ENCODE data around the gene KCNH2.
A peak's percentile ranks its signal among the peaks of the same experiment; 100 is the strongest.
"Not testable (repeated sequence)": the region's sequence is repeated elsewhere in the genome, so short reads cannot be mapped to it uniquely, and the experiment has no call there.

KCNH2 gene

DNA sequence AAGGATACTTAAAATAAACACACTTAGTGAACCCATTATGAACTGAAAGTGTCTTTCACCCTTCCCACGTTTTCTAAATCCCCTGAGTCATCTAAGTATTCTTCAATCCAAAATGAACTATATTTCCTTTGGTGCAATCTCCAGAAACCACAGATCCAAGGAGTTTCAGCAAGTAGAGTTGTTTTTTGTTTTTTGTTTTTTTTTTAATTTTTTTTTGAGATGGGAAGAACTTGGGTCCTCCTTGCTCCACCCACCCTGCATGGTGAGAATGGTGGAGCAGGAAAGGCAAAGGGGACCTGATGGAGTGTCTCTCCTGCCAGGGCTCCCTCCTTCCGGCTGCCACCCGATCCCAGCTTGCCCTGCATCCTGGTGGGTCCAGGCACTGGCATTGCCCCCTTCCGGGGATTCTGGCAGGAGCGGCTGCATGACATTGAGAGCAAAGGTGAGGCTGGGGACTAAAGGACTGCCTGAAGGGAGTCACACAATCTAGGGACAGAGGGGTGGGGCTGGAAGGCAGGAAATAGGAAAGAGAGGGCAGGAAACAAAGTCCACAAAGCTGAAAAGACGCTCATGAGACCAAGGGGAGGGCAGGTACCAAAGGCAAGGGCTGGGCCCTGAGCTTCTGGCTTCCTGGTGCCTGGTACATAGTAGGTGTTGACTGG, 34.0 kb upstream of the KCNH2 start:
- H3K27me3 ChIP-seq (ENCODE audit: control insufficient read depth in 1 of 2, insufficient read depth in 2 of 2, low read length in 2 of 2) = no peaks in the 10 kb centered on the region
- no peak overlapping the region for H3K27ac ChIP-seq (ENCODE audit: low read depth, low read length)

DNA sequence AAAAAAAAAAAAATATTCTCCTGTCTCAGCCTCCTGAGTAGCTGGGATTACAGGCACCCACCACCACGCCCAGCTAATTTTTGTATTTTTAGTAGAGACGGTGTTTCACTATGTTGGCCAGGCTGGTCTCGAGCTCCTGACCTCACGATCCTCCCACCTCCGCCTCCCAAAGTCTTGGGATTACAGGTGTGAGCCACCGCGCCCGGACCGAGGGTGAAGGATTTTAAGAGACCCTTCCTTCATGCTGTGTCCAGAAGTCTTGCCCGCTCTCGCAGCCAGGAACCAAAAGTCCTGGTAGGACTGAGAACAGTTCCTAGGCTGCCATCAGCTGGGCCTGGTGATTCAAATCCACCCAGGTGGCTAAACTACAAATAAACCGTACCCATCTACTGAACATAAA, 33.5 kb upstream of the KCNH2 start:
- H3K9me3 ChIP-seq (ENCODE audit: control insufficient read depth in 1 of 2, low read length in 2 of 2); H3K9ac ChIP-seq (ENCODE audit: low read depth in 1 of 2, low read length in 2 of 2); H3K4me3 ChIP-seq (ENCODE audit: low read depth in 1 of 2, low read length in 2 of 2); H3K27ac ChIP-seq (ENCODE audit: low read depth, low read length); H3K27me3 ChIP-seq (ENCODE audit: control insufficient read depth in 1 of 2, insufficient read depth in 2 of 2, low read length in 2 of 2); H3K36me3 ChIP-seq (ENCODE audit: control insufficient read depth in 1 of 2, insufficient read depth in 2 of 2, low read length in 2 of 2): not testable (repeated sequence)
- peaks cover 25 to 31% of the 10 kb centered on the region in 2 donors for H3K4me1 ChIP-seq (ENCODE audit: control insufficient read depth in 1 of 2, insufficient read depth in 2 of 2, low read length in 2 of 2)

More for the DNA sequence above, 34.0 kb upstream of the KCNH2 start:
- Histone ChIP-seq H3K36me3 (ENCODE audit: control insufficient read depth in 1 of 2, insufficient read depth in 2 of 2, low read length in 2 of 2) (no peaks in the 10 kb centered on the region), H3K9me3 (ENCODE audit: control insufficient read depth in 1 of 2, low read length in 2 of 2) (no peaks in the 10 kb centered on the region), H3K4me1 (ENCODE audit: control insufficient read depth in 1 of 2, insufficient read depth in 2 of 2, low read length in 2 of 2) (peaks cover 25 to 27% of the 10 kb centered on the region in 2 donors), H3K4me3 (ENCODE audit: low read depth in 1 of 2, low read length in 2 of 2) (no peak overlapping the region), H3K9ac (ENCODE audit: low read depth in 1 of 2, low read length in 2 of 2) (no peak overlapping the region)

DNA sequence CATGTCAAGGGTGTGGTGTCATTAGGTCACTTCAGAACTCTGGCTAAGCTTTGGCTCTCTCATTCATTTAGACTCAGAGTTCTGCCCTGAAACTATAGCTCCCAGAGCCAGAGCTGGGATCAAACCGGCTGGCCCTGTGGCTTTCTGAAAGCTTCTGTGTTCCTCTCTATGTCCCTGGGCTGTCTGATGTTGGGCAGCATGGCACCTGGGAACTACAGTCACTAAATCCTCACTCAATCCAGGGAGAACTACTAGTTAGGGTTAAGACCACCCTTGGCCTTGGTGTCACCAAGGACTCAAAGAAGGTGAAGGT, 32.9 kb upstream of the KCNH2 start:
- no peak overlapping the region for H3K9ac ChIP-seq (ENCODE audit: low read depth in 1 of 2, low read length in 2 of 2)
- H3K4me3 ChIP-seq (ENCODE audit: low read depth in 1 of 2, low read length in 2 of 2) = no peak overlapping the region
- no peaks in the 10 kb centered on the region for H3K9me3 ChIP-seq (ENCODE audit: control insufficient read depth in 1 of 2, low read length in 2 of 2)
- no peaks in the 10 kb centered on the region for H3K27me3 ChIP-seq (ENCODE audit: control insufficient read depth in 1 of 2, insufficient read depth in 2 of 2, low read length in 2 of 2)
- H3K4me1 ChIP-seq (ENCODE audit: control insufficient read depth in 1 of 2, insufficient read depth in 2 of 2, low read length in 2 of 2) = peaks cover 25 to 31% of the 10 kb centered on the region in 2 donors
- no peak overlapping the region for H3K27ac ChIP-seq (ENCODE audit: low read depth, low read length)
- H3K36me3 ChIP-seq (ENCODE audit: control insufficient read depth in 1 of 2, insufficient read depth in 2 of 2, low read length in 2 of 2) = no peaks in the 10 kb centered on the region

DNA sequence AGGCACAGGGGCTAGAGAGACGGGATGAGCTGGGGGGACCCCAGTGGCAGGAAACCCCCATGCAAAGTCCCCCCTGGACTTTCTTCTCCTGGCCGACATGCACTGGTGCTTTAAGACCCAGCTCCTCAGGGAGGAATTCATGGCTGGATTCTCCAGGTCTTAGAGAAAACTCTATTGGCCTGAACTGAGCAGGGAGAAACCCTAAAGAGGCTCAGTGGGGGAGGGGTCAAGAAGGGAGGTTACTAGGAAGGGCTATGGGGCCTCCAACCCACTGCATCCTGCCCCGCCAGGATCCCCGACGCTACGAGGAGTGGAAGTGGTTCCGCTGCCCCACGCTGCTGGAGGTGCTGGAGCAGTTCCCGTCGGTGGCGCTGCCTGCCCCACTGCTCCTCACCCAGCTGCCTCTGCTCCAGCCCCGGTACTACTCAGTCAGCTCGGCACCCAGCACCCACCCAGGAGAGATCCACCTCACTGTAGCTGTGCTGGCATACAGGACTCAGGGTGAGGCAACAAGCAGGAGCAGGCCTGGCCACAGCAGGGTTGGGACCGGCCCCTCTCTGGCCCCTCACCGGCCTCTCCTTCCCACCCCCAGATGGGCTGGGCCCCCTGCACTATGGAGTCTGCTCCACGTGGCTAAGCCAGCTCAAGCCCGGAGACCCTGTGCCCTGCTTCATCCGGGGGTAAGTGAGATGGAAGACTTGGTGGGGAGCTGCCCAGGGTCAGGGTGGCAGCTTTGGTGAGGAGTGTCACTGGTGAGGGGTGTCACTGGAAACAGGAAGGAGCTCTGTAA, 32.4 kb upstream of the KCNH2 start:
- Histone ChIP-seq H3K27me3 (ENCODE audit: control insufficient read depth in 1 of 2, insufficient read depth in 2 of 2, low read length in 2 of 2) (no peaks in the 10 kb centered on the region), H3K9ac (ENCODE audit: low read depth in 1 of 2, low read length in 2 of 2) (no peak overlapping the region)

DNA sequence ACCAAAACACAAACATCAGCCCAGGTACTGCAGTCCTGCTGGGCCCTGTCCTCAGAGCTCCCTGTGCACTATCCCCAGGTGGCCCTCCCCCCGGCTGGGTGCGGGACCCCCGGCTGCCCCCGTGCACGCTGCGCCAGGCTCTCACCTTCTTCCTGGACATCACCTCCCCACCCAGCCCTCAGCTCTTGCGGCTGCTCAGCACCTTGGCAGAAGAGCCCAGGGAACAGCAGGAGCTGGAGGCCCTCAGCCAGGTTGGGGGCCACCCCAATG, 31.9 kb upstream of the KCNH2 start:
- no peak overlapping the region for H3K4me3 ChIP-seq (ENCODE audit: low read depth in 1 of 2, low read length in 2 of 2)
- no peak overlapping the region for H3K9ac ChIP-seq (ENCODE audit: low read depth in 1 of 2, low read length in 2 of 2)
- no peak overlapping the region for H3K27ac ChIP-seq (ENCODE audit: low read depth, low read length)
- H3K9me3 ChIP-seq (ENCODE audit: control insufficient read depth in 1 of 2, low read length in 2 of 2) = no peaks in the 10 kb centered on the region
- H3K4me1 ChIP-seq (ENCODE audit: control insufficient read depth in 1 of 2, insufficient read depth in 2 of 2, low read length in 2 of 2) = peaks cover 25 to 31% of the 10 kb centered on the region in 2 donors
- H3K36me3 ChIP-seq (ENCODE audit: control insufficient read depth in 1 of 2, insufficient read depth in 2 of 2, low read length in 2 of 2) = no peaks in the 10 kb centered on the region
- no peaks in the 10 kb centered on the region for H3K27me3 ChIP-seq (ENCODE audit: control insufficient read depth in 1 of 2, insufficient read depth in 2 of 2, low read length in 2 of 2)

More for the DNA sequence above, 32.4 kb upstream of the KCNH2 start:
- H3K36me3 ChIP-seq (ENCODE audit: control insufficient read depth in 1 of 2, insufficient read depth in 2 of 2, low read length in 2 of 2) = no peaks in the 10 kb centered on the region
- H3K4me3 ChIP-seq (ENCODE audit: low read depth in 1 of 2, low read length in 2 of 2) = no peak overlapping the region
- H3K27ac ChIP-seq (ENCODE audit: low read depth, low read length) = no peak overlapping the region
- no peaks in the 10 kb centered on the region for H3K9me3 ChIP-seq (ENCODE audit: control insufficient read depth in 1 of 2, low read length in 2 of 2)
- peaks cover 25 to 31% of the 10 kb centered on the region in 2 donors for H3K4me1 ChIP-seq (ENCODE audit: control insufficient read depth in 1 of 2, insufficient read depth in 2 of 2, low read length in 2 of 2)

DNA sequence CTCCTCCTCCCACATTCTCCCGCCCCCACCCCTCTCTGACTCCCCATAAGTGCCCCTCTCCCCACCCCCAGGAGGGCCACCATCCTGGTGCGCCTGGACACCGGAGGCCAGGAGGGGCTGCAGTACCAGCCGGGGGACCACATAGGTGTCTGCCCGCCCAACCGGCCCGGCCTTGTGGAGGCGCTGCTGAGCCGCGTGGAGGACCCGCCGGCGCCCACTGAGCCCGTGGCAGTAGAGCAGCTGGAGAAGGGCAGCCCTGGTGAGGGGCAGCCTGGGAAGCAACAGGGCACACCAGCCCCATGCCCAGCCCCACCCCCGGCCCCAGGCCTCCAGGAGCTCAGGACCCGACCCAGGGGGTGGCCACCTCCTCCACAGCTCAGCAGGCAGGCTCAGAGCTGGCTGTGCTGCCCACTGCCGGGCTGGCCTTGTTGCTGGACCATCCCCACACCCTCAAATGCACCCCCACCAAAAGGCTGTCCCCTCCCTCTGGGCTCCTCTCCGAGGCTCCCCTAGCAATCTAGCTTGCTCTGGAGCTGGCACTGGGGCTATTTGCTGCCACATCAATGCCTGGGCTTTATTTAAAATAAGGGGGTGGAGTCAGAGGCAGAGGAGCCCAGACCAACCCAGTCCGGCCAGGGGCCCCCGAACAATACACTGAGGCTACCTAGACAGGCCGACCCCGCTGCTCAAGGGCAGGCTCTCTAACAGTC, 31.4 kb upstream of the KCNH2 start:
- H3K36me3 ChIP-seq (ENCODE audit: control insufficient read depth in 1 of 2, insufficient read depth in 2 of 2, low read length in 2 of 2) = no peaks in the 10 kb centered on the region
- no peak overlapping the region for H3K4me3 ChIP-seq (ENCODE audit: low read depth in 1 of 2, low read length in 2 of 2)
- peaks cover 25 to 31% of the 10 kb centered on the region in 2 donors for H3K4me1 ChIP-seq (ENCODE audit: control insufficient read depth in 1 of 2, insufficient read depth in 2 of 2, low read length in 2 of 2)
- no peak overlapping the region for H3K9ac ChIP-seq (ENCODE audit: low read depth in 1 of 2, low read length in 2 of 2)
- no peaks in the 10 kb centered on the region for H3K27me3 ChIP-seq (ENCODE audit: control insufficient read depth in 1 of 2, insufficient read depth in 2 of 2, low read length in 2 of 2)
- H3K27ac ChIP-seq (ENCODE audit: low read depth, low read length) = no peak overlapping the region
- no peaks in the 10 kb centered on the region for H3K9me3 ChIP-seq (ENCODE audit: control insufficient read depth in 1 of 2, low read length in 2 of 2)

DNA sequence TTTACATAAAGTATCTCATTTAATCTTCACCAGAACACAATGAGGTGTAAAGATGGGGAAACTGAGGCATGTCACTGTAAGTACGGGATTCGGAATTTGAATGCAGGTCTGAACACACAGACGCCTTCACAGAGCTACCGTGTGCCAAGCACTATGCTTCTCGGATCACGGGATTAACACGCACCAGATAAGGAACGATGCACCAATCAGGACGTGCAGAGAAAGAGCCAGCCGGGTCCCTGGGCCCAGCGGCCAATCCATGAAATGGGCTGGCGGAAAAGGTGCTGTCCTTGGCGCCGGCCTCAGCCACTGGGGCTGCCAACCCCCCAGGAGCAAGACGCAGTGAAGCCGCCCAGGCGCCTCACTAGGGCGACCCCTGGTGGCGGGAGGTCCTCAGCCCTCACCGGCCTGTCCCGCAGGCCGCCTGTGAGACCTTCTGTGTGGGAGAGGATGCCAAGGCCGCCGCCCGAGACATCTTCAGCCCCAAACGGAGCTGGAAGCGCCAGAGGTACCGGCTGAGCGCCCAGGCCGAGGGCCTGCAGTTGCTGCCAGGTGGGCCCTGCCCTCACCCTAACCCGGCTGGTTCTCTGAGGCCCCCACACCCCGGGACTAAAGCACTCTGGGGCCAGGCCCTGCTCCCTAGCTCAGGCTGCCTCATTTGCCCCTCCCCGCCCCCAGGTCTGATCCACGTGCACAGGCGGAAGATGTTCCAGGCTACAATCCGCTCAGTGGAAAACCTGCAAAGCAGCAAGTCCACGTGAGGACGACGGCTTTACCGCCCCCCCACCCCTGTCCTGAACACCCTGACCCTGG, 30.6 kb upstream of the KCNH2 start:
- Histone ChIP-seq H3K4me1 (ENCODE audit: control insufficient read depth in 1 of 2, insufficient read depth in 2 of 2, low read length in 2 of 2) (peaks cover 25% of the 10 kb centered on the region in 2 donors), H3K4me3 (ENCODE audit: low read depth in 1 of 2, low read length in 2 of 2) (peak overlapping the region; percentile 66 to 74), H3K27me3 (ENCODE audit: control insufficient read depth in 1 of 2, insufficient read depth in 2 of 2, low read length in 2 of 2) (no peaks in the 10 kb centered on the region), H3K9me3 (ENCODE audit: control insufficient read depth in 1 of 2, low read length in 2 of 2) (no peaks in the 10 kb centered on the region), H3K9ac (ENCODE audit: low read depth in 1 of 2, low read length in 2 of 2) (peak overlapping the region; percentile 9 to 15), H3K36me3 (ENCODE audit: control insufficient read depth in 1 of 2, insufficient read depth in 2 of 2, low read length in 2 of 2) (no peaks in the 10 kb centered on the region), H3K27ac (ENCODE audit: low read depth, low read length) (no peak overlapping the region)

DNA sequence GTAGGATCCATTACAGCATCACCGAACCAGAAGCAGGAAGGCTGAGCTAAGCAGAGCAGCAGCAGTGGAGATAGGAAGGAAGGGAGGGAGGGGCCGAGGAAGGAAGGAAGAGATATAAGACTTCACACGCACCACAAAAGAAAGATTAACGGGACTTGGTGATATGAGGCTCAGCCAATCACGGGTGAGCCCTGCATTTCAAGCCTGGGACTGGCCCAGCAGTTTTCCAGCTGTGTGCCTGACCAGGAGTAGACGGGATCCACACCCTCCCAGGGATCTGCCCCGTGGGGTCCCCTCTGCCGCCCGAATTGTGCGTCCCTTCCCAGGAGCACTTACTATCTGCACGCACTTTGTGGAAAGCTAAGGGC, 30.0 kb upstream of the KCNH2 start:
- Histone ChIP-seq H3K4me3 (ENCODE audit: low read depth in 1 of 2, low read length in 2 of 2) (peak overlapping the region; percentile 66 to 74), H3K36me3 (ENCODE audit: control insufficient read depth in 1 of 2, insufficient read depth in 2 of 2, low read length in 2 of 2) (no peaks in the 10 kb centered on the region), H3K9ac (ENCODE audit: low read depth in 1 of 2, low read length in 2 of 2) (peak overlapping the region in 1 of 2 donors; percentile 9), H3K9me3 (ENCODE audit: control insufficient read depth in 1 of 2, low read length in 2 of 2) (no peaks in the 10 kb centered on the region), H3K27me3 (ENCODE audit: control insufficient read depth in 1 of 2, insufficient read depth in 2 of 2, low read length in 2 of 2) (no peaks in the 10 kb centered on the region), H3K27ac (ENCODE audit: low read depth, low read length) (no peak overlapping the region), H3K4me1 (ENCODE audit: control insufficient read depth in 1 of 2, insufficient read depth in 2 of 2, low read length in 2 of 2) (peaks cover 21 to 23% of the 10 kb centered on the region in 2 donors)

DNA sequence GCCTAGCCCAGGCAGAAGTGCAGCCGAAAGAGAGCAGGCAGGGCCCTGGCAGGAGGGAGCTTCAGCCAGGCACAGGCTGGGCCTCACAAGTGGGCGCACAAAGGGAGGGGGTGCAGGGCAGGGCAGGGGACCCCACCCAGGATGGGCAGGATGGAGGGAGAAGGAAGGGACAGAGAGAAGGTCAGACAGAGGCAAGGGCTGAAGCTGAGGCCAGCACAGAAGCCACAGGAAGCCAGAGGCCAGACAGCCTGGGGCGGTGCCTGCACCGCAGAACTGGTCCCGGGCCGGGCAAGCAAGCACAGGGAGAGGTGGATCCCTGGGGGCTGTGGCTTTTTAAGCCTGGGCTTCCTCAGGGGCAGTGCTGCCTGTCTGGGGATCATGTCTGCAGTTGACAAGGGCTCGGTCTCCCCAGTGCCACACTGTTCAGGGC, 29.4 kb upstream of the KCNH2 start:
- Histone ChIP-seq H3K36me3 (ENCODE audit: control insufficient read depth in 1 of 2, insufficient read depth in 2 of 2, low read length in 2 of 2) (no peaks in the 10 kb centered on the region), H3K27me3 (ENCODE audit: control insufficient read depth in 1 of 2, insufficient read depth in 2 of 2, low read length in 2 of 2) (no peaks in the 10 kb centered on the region), H3K4me1 (ENCODE audit: control insufficient read depth in 1 of 2, insufficient read depth in 2 of 2, low read length in 2 of 2) (peaks cover 15 to 17% of the 10 kb centered on the region in 2 donors), H3K27ac (ENCODE audit: low read depth, low read length) (no peak overlapping the region), H3K4me3 (ENCODE audit: low read depth in 1 of 2, low read length in 2 of 2) (peak overlapping the region in 1 of 2 donors; percentile 74), H3K9me3 (ENCODE audit: control insufficient read depth in 1 of 2, low read length in 2 of 2) (no peaks in the 10 kb centered on the region), H3K9ac (ENCODE audit: low read depth in 1 of 2, low read length in 2 of 2) (no peak overlapping the region)
